ENCODE results near the gene PLOD1. TPM values are rescaled to one million over a fixed set of nuclear protein-coding genes. Genes with fewer than 3 reads are reported as not detected.
A peak's percentile ranks its signal among the peaks of the same experiment; 100 is the strongest.

PLOD1 gene
- total and polyA plus RNA-seq, 2 of the 13 experiments (the other 11 are each of a cell fraction or from before 2014, with no cell fraction given): 70.1 to 318 TPM

GRCh38 chr1:11967028-11967547 is 32.6 kb downstream of the PLOD1 start (continued):
- TF ChIP-seq, protein P1, sequence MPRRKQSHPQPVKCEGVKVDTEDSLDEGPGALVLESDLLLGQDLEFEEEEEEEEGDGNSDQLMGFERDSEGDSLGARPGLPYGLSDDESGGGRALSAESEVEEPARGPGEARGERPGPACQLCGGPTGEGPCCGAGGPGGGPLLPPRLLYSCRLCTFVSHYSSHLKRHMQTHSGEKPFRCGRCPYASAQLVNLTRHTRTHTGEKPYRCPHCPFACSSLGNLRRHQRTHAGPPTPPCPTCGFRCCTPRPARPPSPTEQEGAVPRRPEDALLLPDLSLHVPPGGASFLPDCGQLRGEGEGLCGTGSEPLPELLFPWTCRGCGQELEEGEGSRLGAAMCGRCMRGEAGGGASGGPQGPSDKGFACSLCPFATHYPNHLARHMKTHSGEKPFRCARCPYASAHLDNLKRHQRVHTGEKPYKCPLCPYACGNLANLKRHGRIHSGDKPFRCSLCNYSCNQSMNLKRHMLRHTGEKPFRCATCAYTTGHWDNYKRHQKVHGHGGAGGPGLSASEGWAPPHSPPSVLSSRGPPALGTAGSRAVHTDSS (CRISPR knock-in tag; conservative IDR thresholded peaks at IDR 0.05): no peak
- TF ChIP-seq CTCF (CRISPR knock-in tag; IDR thresholded peaks at IDR 0.05): peak; percentile 94
- TF ChIP-seq RAD21 (CRISPR knock-in tag; IDR thresholded peaks at IDR 0.05): peak; percentile 92
- TF ChIP-seq ZNF883 (CRISPR knock-in tag; IDR thresholded peaks at IDR 0.05; ENCODE audit: not compliant biosample characterization): peak; percentile 38
- TF ChIP-seq NONO (IDR thresholded peaks at IDR 0.05): no peak
- no peak for TF ChIP-seq NONO (CRISPR knock-in tag; conservative IDR thresholded peaks at IDR 0.05)
- no peak for TF ChIP-seq ZSCAN12 (CRISPR knock-in tag; IDR thresholded peaks at IDR 0.05)
- TF ChIP-seq, protein P2, sequence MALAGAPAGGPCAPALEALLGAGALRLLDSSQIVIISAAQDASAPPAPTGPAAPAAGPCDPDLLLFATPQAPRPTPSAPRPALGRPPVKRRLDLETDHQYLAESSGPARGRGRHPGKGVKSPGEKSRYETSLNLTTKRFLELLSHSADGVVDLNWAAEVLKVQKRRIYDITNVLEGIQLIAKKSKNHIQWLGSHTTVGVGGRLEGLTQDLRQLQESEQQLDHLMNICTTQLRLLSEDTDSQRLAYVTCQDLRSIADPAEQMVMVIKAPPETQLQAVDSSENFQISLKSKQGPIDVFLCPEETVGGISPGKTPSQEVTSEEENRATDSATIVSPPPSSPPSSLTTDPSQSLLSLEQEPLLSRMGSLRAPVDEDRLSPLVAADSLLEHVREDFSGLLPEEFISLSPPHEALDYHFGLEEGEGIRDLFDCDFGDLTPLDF (CRISPR knock-in tag; IDR thresholded peaks at IDR 0.05): no peak
- peak; percentile 89; the same call in 1 of the 2 replicates for TF ChIP-seq KDM3A (CRISPR knock-in tag; IDR thresholded peaks at IDR 0.05; ENCODE audit: low read depth)
- TF ChIP-seq HIVEP1 (CRISPR knock-in tag; IDR thresholded peaks at IDR 0.05): 0 out of 2 replicates have a peak, but pooled peaks have one; percentile 54
- TF ChIP-seq ZBED4 (CRISPR knock-in tag; IDR thresholded peaks at IDR 0.05; ENCODE audit: borderline replicate concordance): no peak
- no peak for TF ChIP-seq ZNF496 (CRISPR knock-in tag; IDR thresholded peaks at IDR 0.05; ENCODE audit: insufficient replicate concordance)
- TF ChIP-seq NPAS2 (CRISPR knock-in tag; IDR thresholded peaks at IDR 0.05; ENCODE audit: borderline replicate concordance): no peak
- TF ChIP-seq POGK (CRISPR knock-in tag; conservative IDR thresholded peaks at IDR 0.05): no peak
- no peak for TF ChIP-seq MED8 (CRISPR knock-in tag; IDR thresholded peaks at IDR 0.05; ENCODE audit: insufficient replicate concordance)
- TF ChIP-seq, protein P3, sequence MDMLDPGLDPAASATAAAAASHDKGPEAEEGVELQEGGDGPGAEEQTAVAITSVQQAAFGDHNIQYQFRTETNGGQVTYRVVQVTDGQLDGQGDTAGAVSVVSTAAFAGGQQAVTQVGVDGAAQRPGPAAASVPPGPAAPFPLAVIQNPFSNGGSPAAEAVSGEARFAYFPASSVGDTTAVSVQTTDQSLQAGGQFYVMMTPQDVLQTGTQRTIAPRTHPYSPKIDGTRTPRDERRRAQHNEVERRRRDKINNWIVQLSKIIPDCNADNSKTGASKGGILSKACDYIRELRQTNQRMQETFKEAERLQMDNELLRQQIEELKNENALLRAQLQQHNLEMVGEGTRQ (IDR thresholded peaks at IDR 0.05; ENCODE audit: low read depth, low read length): no peak
- TF ChIP-seq, protein P3 (CRISPR knock-in tag; IDR thresholded peaks at IDR 0.05; ENCODE audit: borderline replicate concordance): no peak
